Frontal cortex (tissue), 4 donors: Measurements from ENCODE around the gene PAX3. TPM values are rescaled to one million over a fixed set of nuclear protein-coding genes. Genes with fewer than 3 reads are reported as not detected.

Source experiments
- DNase-seq, 2 donors: peaks; one replicate each; pipeline ENCODE4 v3.0.0; 2012; ENCODE audit warnings: low spot score in 2 of 2
- FAIRE-seq: peaks from 2 replicates; lab custom pipeline; 2012; peaks lifted over from hg19 to GRCh38; lab: Jason Lieb, UNC
- total RNA-seq: library from RNA; depleted of rRNA; stranded (reverse); fragments of >200 nt; gene quantifications from one replicate; pipeline ENCODE4 v1.2.3, GENCODE V29; 2014
- donor health status: control.
- donor health status: control.
- donor health status: control.

PAX3 gene
- total RNA-seq, 1 donor from 2014 or later, result not detected

DNA sequence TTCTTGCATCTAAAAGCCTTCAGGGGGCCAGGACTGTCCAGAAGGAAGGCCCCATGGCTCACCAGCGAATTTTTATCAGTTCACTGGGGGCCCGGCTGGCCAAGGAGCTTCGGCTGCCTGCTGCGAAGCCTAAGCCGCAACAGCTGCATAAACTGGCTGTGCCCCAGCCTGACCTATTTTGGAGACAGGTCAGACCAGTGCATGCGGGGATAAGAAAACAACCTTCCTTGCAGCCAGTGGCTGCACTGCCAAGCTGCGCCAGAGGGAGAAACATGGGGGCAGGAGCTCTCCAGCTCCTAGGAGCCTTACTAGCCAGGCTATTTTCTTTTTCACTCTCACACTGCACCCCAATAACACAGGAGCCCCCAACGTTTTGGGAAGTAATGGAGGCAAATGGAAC is 15.2 kb downstream of the PAX3 start:
- FAIRE-seq (no peak), DNase-seq (no peak)

DNA sequence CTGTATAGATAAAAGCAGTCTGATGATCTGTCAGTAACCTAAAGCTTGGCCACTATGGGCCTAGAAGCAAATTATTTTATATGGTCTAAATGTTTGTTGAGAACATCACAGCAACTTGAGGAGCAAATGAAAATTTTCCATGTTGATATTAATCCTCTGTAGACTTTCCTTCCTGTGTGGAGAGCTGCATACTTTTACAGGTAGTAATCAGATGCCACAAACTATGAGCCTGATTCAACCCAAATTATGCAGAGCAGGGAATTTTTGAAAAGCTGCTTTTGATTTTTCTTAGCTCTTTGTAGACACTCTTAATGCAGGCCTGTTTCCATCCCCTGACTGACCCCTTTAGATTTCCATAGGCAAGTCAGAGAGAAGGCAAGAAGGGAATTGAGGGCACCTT is 17.3 kb downstream of the PAX3 start:
- no peak for FAIRE-seq

DNA sequence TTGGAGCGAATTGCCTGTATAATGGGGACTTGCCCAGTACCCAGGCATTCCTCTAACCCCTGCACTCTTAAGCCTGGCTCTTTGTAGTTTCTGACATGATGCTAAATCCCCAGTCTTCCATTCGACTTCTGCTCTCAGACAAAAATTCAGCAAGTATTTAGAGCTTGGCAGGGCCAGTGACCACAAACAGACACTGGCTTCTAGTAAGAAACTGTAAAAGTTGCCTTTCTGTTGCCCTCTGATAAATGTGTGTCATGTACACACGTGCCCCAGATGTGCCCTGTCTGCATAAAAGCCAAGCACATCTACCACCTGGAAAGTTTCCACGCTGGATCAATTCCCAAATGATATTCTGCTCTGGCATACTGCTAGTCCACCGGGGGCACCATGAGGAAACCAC is 18.0 kb downstream of the PAX3 start:
- FAIRE-seq, result no peak
- DNase-seq, result no peak

More for the DNA sequence above, 17.3 kb downstream of the PAX3 start:
- DNase-seq, result no peak

DNA sequence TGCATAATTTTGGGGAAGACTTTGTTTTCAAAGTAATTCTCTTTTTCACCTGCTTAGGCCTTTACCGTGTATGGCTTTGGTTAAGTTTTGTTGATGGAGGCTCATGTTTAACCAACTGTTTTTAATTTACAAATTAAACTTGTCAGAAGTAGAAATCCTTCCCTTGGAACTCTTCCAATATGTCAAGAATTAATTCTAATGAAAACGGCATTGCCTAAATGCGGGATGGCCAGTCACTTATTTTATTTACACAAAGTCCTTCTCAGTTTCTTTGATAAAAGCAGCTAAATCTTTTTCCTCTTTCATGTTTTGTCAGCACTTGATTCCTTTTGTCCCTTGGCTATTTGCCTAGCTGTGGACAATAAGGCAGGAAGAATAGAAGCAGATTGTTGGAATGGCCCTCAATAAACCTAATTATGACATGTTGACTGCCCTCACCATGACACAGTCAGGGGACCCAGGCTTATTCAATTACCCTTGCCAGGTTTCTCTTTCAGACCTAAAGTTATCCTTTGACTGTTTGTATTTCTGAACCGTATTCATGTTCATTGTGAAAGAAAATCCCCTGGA is 26.3 kb downstream of the PAX3 start:
- FAIRE-seq (no peak), DNase-seq (no peak)

- DNase-seq (no peak), FAIRE-seq (no peak)
Measured at GRCh38 chr2:222271854-222272253, 26.9 kb downstream of the PAX3 start.

- no peak for DNase-seq
- no peak for FAIRE-seq
Measured at GRCh38 chr2:222270396-222270795, 28.4 kb downstream of the PAX3 start.

- FAIRE-seq (no peak), DNase-seq (no peak)
Measured at GRCh38 chr2:222269132-222269531, 29.7 kb downstream of the PAX3 start.

- no peak for FAIRE-seq
Measured at GRCh38 chr2:222268311-222268990, 30.3 kb downstream of the PAX3 start.

DNA sequence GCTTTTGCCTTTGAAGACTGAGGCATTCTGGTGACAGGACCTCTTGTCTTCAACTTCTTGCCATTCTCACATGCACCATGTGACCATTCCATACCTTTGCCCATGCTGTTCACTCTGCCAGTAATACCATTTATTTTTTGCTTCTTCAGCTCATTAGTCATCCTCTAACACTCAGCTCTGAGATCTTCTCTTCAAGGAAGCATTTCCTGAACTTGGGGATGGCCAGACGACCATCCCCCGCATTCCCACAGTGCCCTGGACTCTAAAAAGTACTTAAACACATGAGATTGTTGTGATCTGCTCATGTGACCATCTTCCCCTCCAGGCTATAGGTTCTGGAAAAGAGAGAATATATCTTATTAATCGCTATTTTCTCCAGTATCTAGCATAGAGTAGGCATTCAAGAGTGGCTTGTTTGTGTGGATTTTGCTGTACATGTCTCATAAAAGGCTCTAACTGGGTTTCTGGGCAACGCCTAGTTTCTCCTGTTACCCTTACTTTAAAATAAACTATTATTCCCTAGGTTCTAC is 33.9 kb downstream of the PAX3 start:
- DNase-seq (no peak), FAIRE-seq (no peak)

More at GRCh38 chr2:222268311-222268990, 30.3 kb downstream of the PAX3 start:
- no peak for DNase-seq

DNA sequence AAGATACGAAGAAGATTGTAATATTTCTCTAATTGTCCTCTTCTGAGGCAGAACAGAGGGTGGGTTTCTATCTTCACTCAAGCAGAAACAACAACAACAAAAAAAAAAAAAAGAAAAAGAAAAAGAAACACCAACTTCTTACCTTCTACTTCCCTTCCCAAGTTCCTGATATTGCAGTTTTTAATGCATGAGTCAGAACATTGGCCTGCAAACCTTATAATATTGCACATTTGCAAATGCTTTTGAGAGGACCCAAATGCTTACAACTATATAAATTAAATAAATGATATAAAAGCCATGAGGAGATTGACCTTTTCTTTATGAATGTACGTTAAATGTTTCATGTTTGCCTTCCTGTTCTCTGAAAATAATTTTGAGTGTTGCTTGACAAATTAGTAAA is 37.3 kb downstream of the PAX3 start:
- FAIRE-seq (no peak), DNase-seq (no peak)

GRCh38 chr2:222257645-222258044 is 41.2 kb downstream of the PAX3 start:
- FAIRE-seq (no peak), DNase-seq (no peak)

DNA sequence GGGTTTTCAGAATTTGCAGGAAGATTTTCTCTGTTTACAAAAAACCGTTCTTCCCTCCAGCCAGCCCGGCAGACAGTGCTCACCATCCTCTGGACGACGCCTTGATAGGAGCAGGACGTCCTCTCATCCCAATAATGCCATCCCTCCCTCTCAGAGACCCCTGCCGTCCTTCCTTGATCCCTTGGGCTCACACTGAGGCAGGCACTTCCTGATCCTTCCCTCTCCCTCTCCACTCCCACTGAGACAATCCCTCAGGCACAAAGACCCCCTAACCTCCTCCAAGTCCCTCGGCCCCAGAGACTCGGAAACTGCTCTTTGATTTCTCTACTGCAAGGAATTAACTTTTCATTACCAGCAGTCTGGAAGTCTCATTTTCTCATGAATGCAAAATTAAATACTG is 42.5 kb downstream of the PAX3 start:
- no peak for FAIRE-seq

DNA sequence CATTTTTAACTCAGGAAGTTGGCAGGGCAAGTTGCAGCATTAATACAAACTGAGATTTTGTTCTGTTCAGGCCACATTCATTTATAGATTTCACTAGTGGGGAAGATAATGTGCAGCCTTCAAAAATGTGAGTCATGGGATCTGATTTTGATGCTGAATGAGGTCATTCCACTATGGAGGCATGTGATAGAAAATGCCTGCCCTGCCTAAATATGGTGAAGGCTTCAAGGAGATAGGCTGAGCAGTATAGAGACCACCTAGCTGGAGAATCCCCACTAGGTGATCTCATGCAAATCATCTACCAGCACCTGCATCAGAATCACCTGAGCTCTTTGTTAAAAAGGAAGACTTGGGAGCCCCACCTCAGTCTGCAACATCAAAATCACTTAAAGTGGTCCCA is 43.7 kb downstream of the PAX3 start:
- FAIRE-seq, result no peak

More for the DNA sequence above, 42.5 kb downstream of the PAX3 start:
- no peak for DNase-seq

DNA sequence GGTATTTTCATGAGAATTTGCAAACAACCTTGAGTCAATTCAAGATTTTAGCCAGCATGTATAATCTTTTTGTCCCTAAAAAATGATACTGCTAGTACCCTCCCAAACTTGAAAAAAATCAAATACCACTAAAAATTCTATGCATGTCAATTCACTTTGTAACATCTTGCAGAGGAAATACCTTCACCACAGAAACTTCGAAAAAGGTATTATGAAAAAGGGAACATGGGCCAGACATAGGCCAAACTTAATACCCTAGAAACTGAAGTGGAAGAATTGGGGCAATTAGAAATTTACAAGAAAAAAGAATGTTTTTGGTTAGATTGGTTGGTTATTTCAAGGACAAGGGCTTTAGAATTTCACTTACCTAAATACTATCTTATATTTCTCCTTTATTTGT is 48.5 kb downstream of the PAX3 start:
- DNase-seq (no peak), FAIRE-seq (no peak)

More for the DNA sequence above, 43.7 kb downstream of the PAX3 start:
- no peak for DNase-seq

DNA sequence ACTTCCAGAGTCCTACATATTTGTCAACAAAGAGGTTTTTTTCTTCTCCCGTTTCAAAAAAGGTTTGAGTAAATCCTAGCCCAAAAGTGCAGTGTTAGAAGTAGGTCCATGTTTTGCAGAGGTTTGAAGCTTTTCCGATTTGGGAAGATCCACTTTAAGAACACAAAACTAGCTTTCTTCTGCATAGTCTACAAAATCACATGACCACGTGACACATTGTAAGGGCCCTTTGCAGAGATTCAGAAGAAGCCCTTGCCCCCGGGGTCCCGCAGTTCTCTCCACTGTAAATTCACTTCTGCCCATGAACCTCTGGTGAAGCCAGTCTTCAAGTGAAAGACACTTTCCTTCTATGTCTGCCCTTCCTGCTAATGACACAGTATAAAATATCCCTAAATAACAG is 49.4 kb downstream of the PAX3 start:
- DNase-seq (no peak), FAIRE-seq (no peak)

DNA sequence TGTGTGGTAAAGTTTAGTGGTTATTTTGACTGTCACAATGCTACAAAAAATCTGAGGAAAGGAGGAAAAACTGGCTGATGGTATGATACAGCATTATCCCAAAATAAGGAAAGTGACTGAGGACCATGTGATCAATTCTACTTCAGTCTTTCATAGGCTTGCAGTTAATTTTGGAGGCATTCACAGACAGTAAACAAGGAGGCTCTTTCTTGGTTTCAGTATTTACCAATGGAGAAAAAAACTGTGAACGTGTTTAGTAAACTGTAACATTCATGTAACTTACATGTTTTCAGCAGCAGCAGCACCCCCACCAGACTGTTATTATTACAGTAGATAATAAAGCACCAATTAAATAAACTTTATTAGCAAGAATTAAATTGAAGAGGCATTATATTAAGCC is 50.0 kb downstream of the PAX3 start:
- FAIRE-seq (no peak), DNase-seq (no peak)

- FAIRE-seq (no peak), DNase-seq (no peak)
Measured at GRCh38 chr2:222248256-222248655, 50.5 kb downstream of the PAX3 start.

DNA sequence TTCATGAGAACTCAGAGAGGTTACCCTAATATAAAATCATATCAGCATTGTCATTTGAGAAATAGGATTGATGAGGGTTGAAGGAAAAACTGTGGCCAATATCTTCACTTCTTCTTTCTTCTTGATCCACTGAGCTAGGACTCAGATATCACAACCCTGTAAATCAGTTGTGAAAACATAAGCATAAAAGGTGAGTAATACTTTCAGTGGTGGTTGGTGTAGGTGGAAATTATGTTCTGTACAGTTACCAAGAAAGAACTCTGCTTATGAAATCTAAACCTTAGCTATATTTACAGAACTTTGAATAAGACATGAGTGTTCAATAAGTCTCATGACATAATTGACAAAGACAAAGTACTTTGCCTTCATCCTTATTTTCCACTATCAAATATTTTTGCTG is 56.3 kb downstream of the PAX3 start:
- no peak for FAIRE-seq

DNA sequence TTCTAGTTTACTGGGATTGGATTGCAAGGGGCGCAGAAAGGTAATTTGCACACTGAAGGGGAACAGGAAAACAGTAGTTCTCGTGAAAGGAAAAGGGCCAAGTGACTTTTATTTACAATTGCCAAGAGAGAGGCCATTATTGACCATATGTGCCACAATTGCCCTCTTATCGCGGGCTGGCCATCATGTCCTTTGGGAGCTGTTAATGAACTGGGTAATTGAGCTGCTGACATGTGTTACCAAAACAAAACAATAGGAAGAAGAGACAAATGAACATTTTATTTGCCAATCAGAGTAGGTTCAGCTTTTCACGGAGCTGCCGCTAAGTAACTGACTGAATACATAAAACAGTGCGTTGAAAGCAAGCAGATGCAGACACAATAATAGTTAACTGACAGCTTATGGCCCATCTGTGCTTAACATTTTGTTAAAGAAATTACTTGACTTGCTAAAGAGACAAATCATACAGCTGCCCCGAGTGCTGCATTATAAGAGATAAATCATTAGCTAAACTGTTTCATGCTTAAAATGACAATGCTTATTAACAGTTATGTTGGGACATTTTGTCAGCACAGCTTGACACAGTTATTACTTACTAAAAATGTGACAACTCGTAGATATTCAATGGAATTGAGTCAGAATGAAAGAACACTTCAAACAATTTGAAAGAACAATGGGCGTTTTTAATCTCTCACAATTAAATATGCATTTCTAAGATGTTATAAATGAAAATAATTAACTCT is 57.5 kb downstream of the PAX3 start:
- no peak for FAIRE-seq
- DNase-seq, result no peak

More for the DNA sequence above, 56.3 kb downstream of the PAX3 start:
- no peak for DNase-seq

DNA sequence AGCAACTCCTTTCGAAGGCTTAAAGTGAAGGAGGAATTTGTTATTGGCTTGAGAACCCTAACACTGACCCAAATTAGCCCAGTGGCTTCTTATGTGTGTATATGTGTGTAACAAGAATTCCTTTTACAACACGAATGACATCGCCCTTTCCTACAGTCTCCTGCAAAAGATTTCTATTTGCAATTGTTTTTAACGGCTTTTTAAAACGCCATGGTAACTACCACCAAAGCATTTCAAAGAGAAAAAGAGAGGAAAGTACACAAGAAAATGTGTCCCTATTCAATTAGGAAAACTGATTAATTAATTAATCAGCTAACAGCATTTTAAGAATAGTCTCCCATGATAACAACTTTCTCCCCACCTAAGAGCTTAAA is 58.1 kb downstream of the PAX3 start:
- DNase-seq, result no peak

More for the DNA sequence above, 58.1 kb downstream of the PAX3 start:
- no peak for FAIRE-seq
